ENCODE results near the gene FHIT. TPM values are rescaled to one million over a fixed set of nuclear protein-coding genes. Genes with fewer than 3 reads are reported as not detected.

FHIT gene
- total RNA-seq, 1 experiment from 2014 or later, result 3.6 TPM

- no peak for TF ChIP-seq EZH2 (IDR thresholded peaks at IDR 0.05; ENCODE audit: low read length, unreplicated experiment)
- DNase-seq (no peak), ATAC-seq (no peak)
- Histone ChIP-seq H3K27me3 (ENCODE audit: low read length) (no peaks in the 10 kb centered on the region), H3K36me3 (ENCODE audit: low read depth, low read length) (no peaks in the 10 kb centered on the region), H4K20me1 (ENCODE audit: low read length) (no peaks in the 10 kb centered on the region), H3K9me3 (ENCODE audit: low read length) (no peaks in the 10 kb centered on the region), H3K79me2 (ENCODE audit: low read length) (no peaks in the 10 kb centered on the region), H3K27ac (ENCODE audit: low read length) (no peak overlapping the region), H3K4me1 (ENCODE audit: insufficient read depth, low read length) (no peaks in the 10 kb centered on the region), H3F3A (ENCODE audit: low read length, unreplicated experiment) (no peaks in the 10 kb centered on the region), H3K9me2 (replicated peaks; ENCODE audit: low read length) (no peaks in the 10 kb centered on the region), H3K4me2 (ENCODE audit: low read length) (no peak overlapping the region), H3K4me3 (ENCODE audit: low read length) (no peak overlapping the region), H2AFZ (ENCODE audit: low read length) (no peak overlapping the region), H3K9ac (ENCODE audit: low read length) (no peak overlapping the region)
- intact Hi-C loops (cut with micrococcal nuclease), result no loop called here
- ChIA-PET CTCF (no interaction called here), POLR2A (ENCODE audit: unreplicated experiment) (no interaction called here)
- no TSS peak for BruUV-seq (replicated peaks)
These were observed 727.7 kb downstream of the FHIT start for GRCh38 chr3:60523536-60523935.

GRCh38 chr3:60517134-60517533 is 734.1 kb downstream of the FHIT start:
- no peaks in the 10 kb centered on the region for H3K9me2 ChIP-seq (replicated peaks; ENCODE audit: low read length)
- H3K4me1 ChIP-seq (ENCODE audit: insufficient read depth, low read length), result no peaks in the 10 kb centered on the region
- ChIA-PET CTCF (no interaction called here), POLR2A (ENCODE audit: unreplicated experiment) (no interaction called here)
- H3K4me2 ChIP-seq (ENCODE audit: low read length), result no peak overlapping the region
- H3K27me3 ChIP-seq (ENCODE audit: low read length), result no peaks in the 10 kb centered on the region
- DNase-seq (no peak), ATAC-seq (no peak)
- H2AFZ ChIP-seq (ENCODE audit: low read length), result no peak overlapping the region
- H3K9me3 ChIP-seq (ENCODE audit: low read length), result no peaks in the 10 kb centered on the region
- H3K4me3 ChIP-seq (ENCODE audit: low read length), result no peak overlapping the region
- no TSS peak for BruUV-seq (replicated peaks)
- H3K36me3 ChIP-seq (ENCODE audit: low read depth, low read length), result no peaks in the 10 kb centered on the region
- no peak overlapping the region for H3K9ac ChIP-seq (ENCODE audit: low read length)
- TF ChIP-seq EZH2 (IDR thresholded peaks at IDR 0.05; ENCODE audit: low read length, unreplicated experiment) (no peak), EZH2phosphoT487 (IDR thresholded peaks at IDR 0.05; ENCODE audit: borderline replicate concordance, low read length) (no peak)
- TF ChIP-seq, protein P1, sequence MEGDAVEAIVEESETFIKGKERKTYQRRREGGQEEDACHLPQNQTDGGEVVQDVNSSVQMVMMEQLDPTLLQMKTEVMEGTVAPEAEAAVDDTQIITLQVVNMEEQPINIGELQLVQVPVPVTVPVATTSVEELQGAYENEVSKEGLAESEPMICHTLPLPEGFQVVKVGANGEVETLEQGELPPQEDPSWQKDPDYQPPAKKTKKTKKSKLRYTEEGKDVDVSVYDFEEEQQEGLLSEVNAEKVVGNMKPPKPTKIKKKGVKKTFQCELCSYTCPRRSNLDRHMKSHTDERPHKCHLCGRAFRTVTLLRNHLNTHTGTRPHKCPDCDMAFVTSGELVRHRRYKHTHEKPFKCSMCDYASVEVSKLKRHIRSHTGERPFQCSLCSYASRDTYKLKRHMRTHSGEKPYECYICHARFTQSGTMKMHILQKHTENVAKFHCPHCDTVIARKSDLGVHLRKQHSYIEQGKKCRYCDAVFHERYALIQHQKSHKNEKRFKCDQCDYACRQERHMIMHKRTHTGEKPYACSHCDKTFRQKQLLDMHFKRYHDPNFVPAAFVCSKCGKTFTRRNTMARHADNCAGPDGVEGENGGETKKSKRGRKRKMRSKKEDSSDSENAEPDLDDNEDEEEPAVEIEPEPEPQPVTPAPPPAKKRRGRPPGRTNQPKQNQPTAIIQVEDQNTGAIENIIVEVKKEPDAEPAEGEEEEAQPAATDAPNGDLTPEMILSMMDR (conservative IDR thresholded peaks at IDR 0.05; ENCODE audit: low read depth, low read length), result no peak
- H3K27ac ChIP-seq (ENCODE audit: low read length), result no peak overlapping the region
- intact Hi-C loops (cut with micrococcal nuclease), result no loop called here
- no peaks in the 10 kb centered on the region for H4K20me1 ChIP-seq (ENCODE audit: low read length)
- H3K79me2 ChIP-seq (ENCODE audit: low read length), result no peaks in the 10 kb centered on the region
- no peaks in the 10 kb centered on the region for H3F3A ChIP-seq (ENCODE audit: low read length, unreplicated experiment)

DNA sequence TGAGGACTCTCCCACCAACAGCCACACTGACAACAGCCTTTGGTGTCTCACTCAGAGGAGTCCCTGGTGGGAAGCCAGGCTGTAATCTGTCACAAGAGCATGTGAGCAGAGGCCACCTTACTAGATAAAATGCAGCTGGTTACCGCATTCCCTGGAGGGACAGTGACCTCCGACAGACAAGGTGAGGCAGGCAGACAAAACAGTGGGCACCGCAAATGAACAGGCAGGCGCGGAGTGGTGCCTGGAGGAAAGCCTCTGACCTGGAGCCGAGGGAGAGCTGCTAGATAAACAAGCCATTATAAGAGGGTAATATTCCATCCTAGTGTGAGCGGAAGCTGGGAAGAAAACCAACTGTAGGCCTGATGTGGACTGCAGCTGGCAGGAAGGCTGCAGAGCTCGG is 736.4 kb downstream of the FHIT start:
- H3K79me2 ChIP-seq (ENCODE audit: low read length), result no peaks in the 10 kb centered on the region
- no peak overlapping the region for H2AFZ ChIP-seq (ENCODE audit: low read length)
- no peak overlapping the region for H3K4me2 ChIP-seq (ENCODE audit: low read length)
- H3K36me3 ChIP-seq (ENCODE audit: low read depth, low read length), result no peaks in the 10 kb centered on the region
- H3K27ac ChIP-seq (ENCODE audit: low read length), result no peak overlapping the region
- H4K20me1 ChIP-seq (ENCODE audit: low read length), result no peaks in the 10 kb centered on the region
- intact Hi-C loops (cut with micrococcal nuclease), result no loop called here
- TF ChIP-seq EZH2 (IDR thresholded peaks at IDR 0.05; ENCODE audit: low read length, unreplicated experiment) (no peak), EZH2phosphoT487 (IDR thresholded peaks at IDR 0.05; ENCODE audit: borderline replicate concordance, low read length) (no peak)
- TF ChIP-seq, protein P1 (conservative IDR thresholded peaks at IDR 0.05; ENCODE audit: low read depth, low read length), result no peak
- H3K9me3 ChIP-seq (ENCODE audit: low read length), result no peaks in the 10 kb centered on the region
- H3K4me3 ChIP-seq (ENCODE audit: low read length), result no peak overlapping the region
- H3F3A ChIP-seq (ENCODE audit: low read length, unreplicated experiment), result no peaks in the 10 kb centered on the region
- no TSS peak for BruUV-seq (replicated peaks)
- H3K27me3 ChIP-seq (ENCODE audit: low read length), result no peaks in the 10 kb centered on the region
- H3K9me2 ChIP-seq (replicated peaks; ENCODE audit: low read length), result no peaks in the 10 kb centered on the region
- ChIA-PET CTCF (no interaction called here), POLR2A (ENCODE audit: unreplicated experiment) (no interaction called here)
- no peak overlapping the region for H3K9ac ChIP-seq (ENCODE audit: low read length)
- ATAC-seq, result no peak
- H3K4me1 ChIP-seq (ENCODE audit: insufficient read depth, low read length), result no peaks in the 10 kb centered on the region
- DNase-seq, result no peak

All from PC-3 (cell line).